IMR-90 (cell line): Measurements from ENCODE around the gene DNMT3A. TPM values are rescaled to one million over a fixed set of nuclear protein-coding genes. Genes with fewer than 3 reads are reported as not detected.

ENCODE experiments used
- ATAC-seq: fragments of 200-7000 bp; cut with Tn5 transposase; 2 replicates; pipeline ENCODE4 v1.9.1; 2020; ENCODE audit warnings: low read depth, mild to moderate bottlenecking, moderate library complexity
- BruUV-seq: library from RNA; stranded (reverse); fragments of 400-500 nt; replicated peaks from 2 replicates; lab custom pipeline; 2021; lab: Mats Ljungman, UMichigan
- CTCF ChIA-PET: fragments of 300-600 bp; formaldehyde crosslinking; extraction: SDS; loops from one replicate; lab custom pipeline; 2021; ENCODE audit warnings: antibody characterized with exemption; lab: Yijun Ruan, JAX
- POLR2A ChIA-PET: fragments of 300-600 bp; sonication (Branson Sonifier 250); formaldehyde crosslinking; loops from one replicate; lab custom pipeline; 2022; ENCODE audit warnings: antibody characterized with exemption; ENCODE audit not compliant: unreplicated experiment; lab: Charles Lee
- DNase-seq: peaks from one replicate; pipeline ENCODE4 v3.0.0; 2013
- H2AFZ ChIP-seq: replicated peaks from 2 replicates; pipeline ENCODE3; 2013; ENCODE audit warnings: low read length, mild to moderate bottlenecking; ENCODE audit not compliant: poor library complexity
- H2AK5ac ChIP-seq: 2 replicates; pipeline ENCODE4 v1.6.1; 2013; ENCODE audit warnings: low read depth, low read length, inconsistent platforms
- H2AK9ac ChIP-seq: replicated peaks from 2 replicates; pipeline ENCODE3; 2013; ENCODE audit warnings: mild to moderate bottlenecking, low read depth, low read length, moderate library complexity; ENCODE audit not compliant: poor library complexity
- H2BK120ac ChIP-seq: 2 replicates; pipeline ENCODE4 v1.6.1; 2013; ENCODE audit warnings: low read depth, low read length, inconsistent platforms
- H2BK15ac ChIP-seq: 3 replicates; pipeline ENCODE4 v1.6.1; 2013; ENCODE audit warnings: low read depth, low read length, inconsistent platforms
- H2BK20ac ChIP-seq: 2 replicates; pipeline ENCODE4 v1.6.1; 2013; ENCODE audit warnings: low read depth, mild to moderate bottlenecking, inconsistent platforms, low read length, moderate library complexity
- H2BK5ac ChIP-seq: 2 replicates; pipeline ENCODE4 v1.6.1; 2013; ENCODE audit warnings: mild to moderate bottlenecking, low read depth, low read length, inconsistent platforms; ENCODE audit not compliant: poor library complexity, severe bottlenecking
- H3K14ac ChIP-seq: replicated peaks from 2 replicates; pipeline ENCODE4 v1.6.1; 2013; ENCODE audit warnings: low read depth, low read length, inconsistent platforms
- H3K18ac ChIP-seq: 2 replicates; pipeline ENCODE4 v1.6.1; 2013; ENCODE audit warnings: low read depth, low read length, control low read depth
- H3K23ac ChIP-seq: 2 replicates; pipeline ENCODE4 v1.6.1; 2013; ENCODE audit warnings: low read depth, low read length, inconsistent platforms
- H3K27ac ChIP-seq: 2 replicates; pipeline ENCODE4 v1.5.1; 2013; ENCODE audit warnings: mild to moderate bottlenecking, control low read depth, low read length; ENCODE audit not compliant: insufficient read depth
- H3K27me3 ChIP-seq: 2 replicates; pipeline ENCODE4 v1.6.1; 2013; ENCODE audit warnings: low read length; ENCODE audit not compliant: control insufficient read depth, insufficient read depth
- H3K36me3 ChIP-seq: 2 replicates; pipeline ENCODE4 v1.6.1; 2013; ENCODE audit warnings: low read length, mixed read lengths; ENCODE audit not compliant: control insufficient read depth, insufficient read depth
- H3K4ac ChIP-seq: 2 replicates; pipeline ENCODE4 v1.6.1; 2013; ENCODE audit warnings: low read depth, low read length, inconsistent platforms
- H3K4me1 ChIP-seq: 2 replicates; pipeline ENCODE4 v1.6.1; 2013; ENCODE audit warnings: low read length, mixed read lengths; ENCODE audit not compliant: control insufficient read depth, insufficient read depth
- H3K4me2 ChIP-seq: 2 replicates; pipeline ENCODE4 v1.6.1; 2013; ENCODE audit warnings: low read depth, mild to moderate bottlenecking, control low read depth, low read length, moderate library complexity
- H3K4me3 ChIP-seq: 2 replicates; pipeline ENCODE4 v1.5.1; 2013; ENCODE audit warnings: low read depth, mild to moderate bottlenecking, control low read depth, low read length, moderate library complexity; ENCODE audit not compliant: insufficient read depth
- H3K56ac ChIP-seq: 2 replicates; pipeline ENCODE4 v1.6.1; 2013; ENCODE audit warnings: low read length, inconsistent platforms; ENCODE audit not compliant: insufficient read depth; ENCODE audit errors: extremely low read depth
- H3K79me1 ChIP-seq, 2 experiments: 2 replicates each; pipeline ENCODE4 v1.6.1; 2013; ENCODE audit warnings: low read length in 2 of 2, inconsistent platforms in 1 of 2, low read depth in 1 of 2
- H3K9ac ChIP-seq: 2 replicates; pipeline ENCODE4 v1.6.1; 2013; ENCODE audit warnings: low read depth, low read length, control low read depth
- H3K9me1 ChIP-seq: 2 replicates; pipeline ENCODE4 v1.6.1; 2013; ENCODE audit warnings: low read length, inconsistent platforms; ENCODE audit not compliant: insufficient read depth
- H3K9me3 ChIP-seq: 2 replicates; pipeline ENCODE4 v1.6.1; 2013; ENCODE audit warnings: low read length; ENCODE audit not compliant: control insufficient read depth, insufficient read depth
- H4K20me1 ChIP-seq: 2 replicates; pipeline ENCODE4 v1.6.1; 2013; ENCODE audit warnings: low read length, inconsistent platforms; ENCODE audit not compliant: insufficient read depth
- H4K5ac ChIP-seq: 2 replicates; pipeline ENCODE4 v1.6.1; 2013; ENCODE audit warnings: mild to moderate bottlenecking, low read depth, low read length, control low read depth
- H4K8ac ChIP-seq, 2 experiments: 2 replicates each; pipeline ENCODE4 v1.6.1; 2013; ENCODE audit warnings: low read depth in 2 of 2, low read length in 2 of 2, control low read depth in 1 of 2, inconsistent platforms in 1 of 2
- H4K91ac ChIP-seq: 2 replicates; pipeline ENCODE4 v1.6.1; 2013; ENCODE audit warnings: low read depth, low read length, inconsistent platforms; ENCODE audit not compliant: insufficient read depth
- NFE2L2 ChIP-seq: fragments of 150-350 bp; IDR thresholded peaks from 2 replicates; pipeline ENCODE4 v1.6.1; 2016; ENCODE audit warnings: low read depth, mild to moderate bottlenecking, low read length
- WGBS, 2 experiments: methylation state at CpG; one replicate each; pipeline versions ENCODE4 v1.1.5 to v1.1.7; 2013; ENCODE audit warnings: missing lambda C conversion rate in 2 of 2; ENCODE audit not compliant: insufficient read length in 1 of 2; ENCODE audit errors: extremely low coverage in 2 of 2; 5-methylcytosine and 5-hydroxymethylcytosine counted together
- dilution Hi-C: fragments of 300-500 bp; cut with HindIII; formaldehyde crosslinking; loops from one replicate; pipeline ENCODE4 v1.14.3; 2018; ENCODE audit warnings: low sequenced_read_pairs; ENCODE audit not compliant: unreplicated experiment
- in situ Hi-C: fragments of 300-500 bp; cut with MboI; formaldehyde crosslinking; loops from 3 replicates; pipeline ENCODE4 v1.14.3; 2019; ENCODE audit warnings: low sequenced_read_pairs, inconsistent platforms, mixed read lengths
- intact Hi-C: fragments of 100-400 bp; cut with micrococcal nuclease; formaldehyde crosslinking; loops from 2 replicates; pipeline ENCODE4 v1.10.0; 2022
- polyA plus RNA-seq, 3 experiments: library from polyadenylated mRNA; depleted of rRNA; stranded (reverse); fragments of >200 nt; gene quantifications; 2 replicates each; pipeline ENCODE4 v1.2.3, GENCODE V29; 2012; ENCODE audit warnings: low replicate concordance in 1 of 3
- total RNA-seq: library from RNA; depleted of rRNA; stranded (reverse); fragments of >200 nt; gene quantifications from 2 replicates; pipeline ENCODE4 v1.2.3, GENCODE V29; 2012

DNMT3A gene
- total and polyA plus RNA-seq, 2 of the 4 experiments (the other 2 are of a cell fraction): 4.4 to 9.7 TPM

DNA sequence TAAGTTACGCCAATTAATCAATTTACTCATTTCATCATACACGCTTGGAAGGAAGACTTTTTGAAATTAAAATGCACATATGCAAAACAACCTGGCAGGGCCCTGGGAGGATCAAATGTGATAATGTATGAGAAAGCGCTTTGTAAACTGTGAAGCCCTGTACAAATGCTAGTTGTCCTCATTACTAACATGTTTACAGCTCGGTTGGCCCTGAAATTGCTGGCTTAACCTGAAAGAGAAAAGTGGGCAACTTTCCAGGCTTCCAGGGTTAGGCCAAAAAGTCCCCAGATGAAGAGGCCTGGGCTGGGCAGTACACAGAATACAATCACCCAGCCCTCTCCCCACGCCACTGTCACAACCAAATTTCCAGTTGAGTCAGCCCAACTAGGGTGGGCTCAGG lies 60.2 kb downstream of the DNMT3A start:
- no peak overlapping the region for H2AK9ac ChIP-seq
- no peak overlapping the region for H2BK5ac ChIP-seq
- H3K27me3 ChIP-seq: no peaks in the 10 kb centered on the region
- ChIA-PET POLR2A (no interaction called here), CTCF (interaction anchor here (0.6 kb wide), 1 partner anchor 95 kb away, joined by 3 read pairs; no protein-coding TSS in a partner anchor)
- no peaks in the 10 kb centered on the region for H3K79me1 ChIP-seq
- no peak overlapping the region for H3K56ac ChIP-seq
- H2AFZ ChIP-seq: no peak overlapping the region
- no peak for TF ChIP-seq NFE2L2
- peaks cover 3% of the 10 kb centered on the region; the same call in 1 of the 2 replicates for H3K9me1 ChIP-seq
- no peak overlapping the region for H4K8ac ChIP-seq
- no TSS peak for BruUV-seq
- no peak overlapping the region for H3K14ac ChIP-seq
- no peaks in the 10 kb centered on the region for H3K9me3 ChIP-seq
- H3K4ac ChIP-seq: no peak overlapping the region
- no peak overlapping the region for H4K5ac ChIP-seq
- intact Hi-C loops: no loop called here
- no peak overlapping the region for H3K9ac ChIP-seq
- DNase-seq (no peak), ATAC-seq (no peak)
- H2BK15ac ChIP-seq: no peak overlapping the region
- no peak overlapping the region for H2AK5ac ChIP-seq
- no peak overlapping the region for H2BK20ac ChIP-seq
- H4K20me1 ChIP-seq: no peaks in the 10 kb centered on the region
- WGBS, 2 experiments: no CpG with 5 or more reads among the region's 5 CpGs
- H3K27ac ChIP-seq: no peak overlapping the region
- peaks cover 2% of the 10 kb centered on the region; the same call in 1 of the 2 replicates for H3K4me1 ChIP-seq
- H3K4me2 ChIP-seq: no peak overlapping the region
- in situ Hi-C loops: no loop called here
- H4K91ac ChIP-seq: no peak overlapping the region
- dilution Hi-C loops: no loop called here
- no peak overlapping the region for H3K18ac ChIP-seq
- H3K36me3 ChIP-seq: peaks cover 19% of the 10 kb centered on the region; the same call in 1 of the 2 replicates
- H3K23ac ChIP-seq: no peak overlapping the region
- H2BK120ac ChIP-seq: no peak overlapping the region
- no peak overlapping the region for H3K4me3 ChIP-seq
